Activated CD4-positive, alpha-beta T cell treated with anti-CD3 and anti-CD28 coated beads, Interleukin-2, amount 50 U/mL, for 16 hours (primary cell): ENCODE results near the gene BLTP3A.
"Not testable (repeated sequence)": the region's sequence is repeated elsewhere in the genome, so short reads cannot be mapped to it uniquely, and the experiment has no call there.

Experiments
- DNase-seq: peaks from one replicate; pipeline ENCODE4 v3.0.0-alpha.2; 2020

Gene BLTP3A, protein sequence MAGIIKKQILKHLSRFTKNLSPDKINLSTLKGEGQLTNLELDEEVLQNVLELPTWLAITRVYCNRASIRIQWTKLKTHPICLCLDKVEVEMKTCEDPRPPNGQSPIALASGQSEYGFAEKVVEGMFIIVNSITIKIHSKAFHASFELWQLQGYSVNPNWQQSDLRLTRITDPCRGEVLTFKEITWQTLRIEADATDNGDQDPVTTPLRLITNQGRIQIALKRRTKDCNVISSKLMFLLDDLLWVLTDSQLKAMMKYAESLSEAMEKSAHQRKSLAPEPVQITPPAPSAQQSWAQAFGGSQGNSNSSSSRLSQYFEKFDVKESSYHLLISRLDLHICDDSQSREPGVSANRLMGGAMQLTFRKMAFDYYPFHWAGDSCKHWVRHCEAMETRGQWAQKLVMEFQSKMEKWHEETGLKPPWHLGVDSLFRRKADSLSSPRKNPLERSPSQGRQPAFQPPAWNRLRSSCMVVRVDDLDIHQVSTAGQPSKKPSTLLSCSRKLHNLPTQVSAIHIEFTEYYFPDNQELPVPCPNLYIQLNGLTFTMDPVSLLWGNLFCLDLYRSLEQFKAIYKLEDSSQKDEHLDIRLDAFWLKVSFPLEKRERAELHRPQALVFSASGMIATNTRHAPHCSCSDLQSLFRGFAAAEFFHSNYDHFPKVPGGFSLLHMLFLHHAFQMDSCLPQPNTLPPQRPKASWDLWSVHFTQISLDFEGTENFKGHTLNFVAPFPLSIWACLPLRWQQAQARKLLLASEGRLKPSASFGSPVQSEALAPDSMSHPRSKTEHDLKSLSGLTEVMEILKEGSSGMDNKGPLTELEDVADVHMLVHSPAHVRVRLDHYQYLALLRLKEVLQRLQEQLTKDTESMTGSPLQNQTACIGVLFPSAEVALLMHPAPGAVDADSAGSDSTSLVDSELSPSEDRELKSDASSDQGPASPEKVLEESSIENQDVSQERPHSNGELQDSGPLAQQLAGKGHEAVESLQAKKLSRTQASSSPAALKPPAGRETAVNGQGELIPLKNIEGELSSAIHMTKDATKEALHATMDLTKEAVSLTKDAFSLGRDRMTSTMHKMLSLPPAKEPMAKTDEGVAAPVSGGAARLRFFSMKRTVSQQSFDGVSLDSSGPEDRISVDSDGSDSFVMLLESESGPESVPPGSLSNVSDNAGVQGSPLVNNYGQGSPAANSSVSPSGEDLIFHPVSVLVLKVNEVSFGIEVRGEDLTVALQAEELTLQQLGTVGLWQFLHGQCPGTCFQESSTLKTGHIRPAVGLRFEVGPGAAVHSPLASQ (N-terminal part only)

DNA sequence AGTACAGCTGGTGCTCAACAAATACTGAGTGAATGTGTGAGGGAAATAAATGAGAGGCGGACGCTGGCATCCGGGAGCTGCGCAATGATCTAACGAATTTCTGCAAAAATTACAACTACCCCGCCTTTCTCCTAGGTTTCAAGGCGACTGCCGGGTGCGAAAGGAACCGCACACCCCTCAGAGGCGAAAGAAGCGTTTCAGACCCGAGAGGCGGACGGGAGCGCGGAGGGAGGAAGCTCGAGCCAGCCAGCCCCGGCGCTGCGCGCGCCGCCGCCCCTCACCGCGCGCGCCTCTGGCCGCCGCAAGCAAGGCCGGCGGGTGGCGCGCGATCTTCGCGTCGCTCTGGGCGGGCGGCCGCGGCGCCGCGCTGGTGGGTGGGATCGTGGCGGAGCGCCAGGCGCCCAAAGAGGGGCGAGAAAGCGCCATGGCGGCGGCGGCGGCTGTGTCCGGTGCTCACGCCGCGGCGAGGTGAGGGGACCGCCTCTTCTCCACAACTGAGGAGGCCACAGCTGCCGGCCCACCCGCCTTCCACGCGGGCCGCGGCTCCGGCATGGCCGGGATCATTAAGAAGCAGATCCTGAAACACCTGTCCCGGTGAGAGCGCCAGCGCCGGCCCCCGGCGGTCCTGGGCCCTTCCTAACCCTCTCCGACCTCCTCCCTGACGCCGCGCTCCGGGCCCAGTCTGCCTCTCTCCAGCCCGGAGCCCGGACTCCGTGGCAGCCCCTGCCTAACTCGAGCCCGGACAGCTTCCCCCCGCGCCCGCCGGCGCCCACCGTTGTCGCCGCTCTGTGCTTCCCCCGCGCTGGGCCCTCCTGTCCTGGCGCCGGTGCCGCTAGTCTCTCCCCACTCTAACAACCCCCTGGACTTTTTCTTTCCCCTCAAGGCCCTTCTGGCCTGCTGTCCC, at the start of gene BLTP3A:
Gene BLTP3A, plus strand, starts transcription at position 383 of the 904 bp plus-strand sequence. Its CDS starts 168 bp downstream, at position 551.
- DNase-seq: peak; percentile 76

- DNase-seq: no peak
Observed at GRCh38 chr6:34742094-34742493, 49.8 kb upstream of the BLTP3A start.

GRCh38 chr6:34743625-34744293, 48.1 kb upstream of the BLTP3A start:
- DNase-seq: no peak

GRCh38 chr6:34744294-34744647, 47.6 kb upstream of the BLTP3A start:
- not testable (repeated sequence) for DNase-seq

DNA sequence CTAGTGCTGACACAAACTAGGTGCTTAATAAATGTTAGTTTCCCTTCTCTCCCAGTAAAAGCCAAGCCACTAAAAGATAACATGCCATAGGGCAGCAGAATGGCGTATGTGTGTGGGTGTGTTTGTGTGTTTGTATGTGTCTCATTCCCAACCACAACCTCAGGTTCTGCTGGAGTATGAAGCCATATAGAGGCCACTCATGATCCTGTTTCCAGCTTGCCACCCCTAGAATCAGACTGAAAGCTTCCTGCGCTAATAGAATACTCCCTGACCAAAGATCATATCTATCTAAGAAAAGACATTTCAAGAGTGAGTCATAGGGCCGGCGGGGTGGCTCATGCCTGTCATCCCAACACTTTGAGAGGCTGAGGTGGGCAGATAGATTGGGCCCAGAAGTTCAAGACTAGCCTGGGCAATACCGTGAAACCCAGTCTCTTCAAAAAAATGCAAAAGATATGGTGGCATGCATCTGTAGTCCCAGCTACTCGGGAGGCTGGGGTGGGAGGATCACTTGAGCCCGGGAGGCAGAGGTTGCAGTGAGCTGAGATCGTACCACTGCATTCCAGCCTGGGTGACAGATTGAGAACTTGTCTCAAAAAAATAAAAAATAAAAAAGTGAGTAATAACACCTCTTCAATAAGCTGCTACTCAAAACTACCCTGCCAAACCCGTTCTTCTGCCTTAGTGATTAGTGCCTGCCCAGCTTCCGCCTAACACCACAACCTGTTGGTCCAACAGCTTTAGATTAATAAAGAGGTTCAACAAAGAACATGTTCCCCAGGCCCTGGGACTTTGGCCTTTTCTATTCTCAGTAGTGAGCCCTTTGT, 46.4 kb upstream of the BLTP3A start:
- peak; percentile 18 for DNase-seq

- no peak for DNase-seq
Observed at GRCh38 chr6:34746104-34746846, 45.6 kb upstream of the BLTP3A start.

DNA sequence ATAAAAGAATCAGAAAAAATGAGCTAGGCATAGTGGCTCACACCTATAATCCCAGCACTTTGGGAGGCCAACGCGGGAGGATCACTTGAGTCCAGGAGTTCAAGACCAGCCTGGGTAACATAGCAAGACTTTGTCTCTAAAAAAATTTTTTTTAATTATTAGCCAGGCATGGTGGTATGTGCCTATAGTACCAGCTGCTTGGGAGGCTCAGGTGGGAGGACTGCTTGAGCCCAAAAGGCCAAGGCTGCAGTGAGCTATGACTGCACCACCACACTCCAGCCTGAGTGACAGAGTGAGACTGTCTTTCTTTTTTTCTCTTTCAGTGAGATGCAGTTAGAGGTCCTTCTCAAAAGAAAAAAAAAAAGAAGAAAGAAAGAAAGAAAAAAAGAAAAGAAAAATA, 43.1 kb upstream of the BLTP3A start:
- DNase-seq: no peak

- peak; percentile 54 for DNase-seq
Observed at GRCh38 chr6:34756513-34756856, 35.4 kb upstream of the BLTP3A start.

- DNase-seq: no peak
Observed at GRCh38 chr6:34757687-34758274, 34.1 kb upstream of the BLTP3A start.

DNA sequence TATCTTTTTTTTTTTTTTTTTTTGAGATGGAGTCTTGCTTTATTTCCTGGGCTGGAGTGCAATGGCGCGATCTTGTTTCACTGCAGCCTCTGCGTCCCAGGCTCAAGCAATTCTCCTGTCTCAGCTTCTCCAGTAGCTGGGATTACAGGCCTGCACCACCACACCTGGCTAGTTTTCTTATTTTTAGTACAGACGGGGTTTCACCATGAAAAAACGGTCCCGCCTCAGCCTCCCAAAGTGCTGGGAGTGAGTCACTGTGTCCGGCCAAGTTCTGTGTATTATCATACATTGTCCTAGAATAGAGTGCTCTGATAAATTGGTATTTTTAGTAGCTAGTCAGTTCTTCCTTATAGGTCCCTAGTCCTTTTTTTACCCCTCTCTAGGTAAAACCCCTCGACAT, 31.8 kb upstream of the BLTP3A start:
- DNase-seq: no peak

DNA sequence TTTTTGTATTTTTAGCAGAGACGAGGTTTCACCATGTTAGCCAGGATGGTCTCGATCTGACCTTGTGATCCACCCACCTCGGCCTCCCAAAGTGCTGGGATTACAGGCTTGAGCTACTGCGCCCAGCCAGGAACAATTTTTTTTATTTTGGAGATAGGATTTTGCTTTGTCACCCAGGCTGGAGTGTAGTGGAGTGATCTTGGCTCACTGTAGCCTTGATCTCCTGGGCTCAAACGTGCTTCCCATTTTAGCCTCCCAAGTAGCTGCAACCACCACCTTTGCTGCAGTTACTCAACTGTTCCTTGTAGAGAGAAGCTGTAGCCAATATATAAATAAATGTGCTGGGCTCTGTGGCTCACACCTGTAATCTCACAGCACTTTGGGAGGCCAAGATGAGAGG, 30.2 kb upstream of the BLTP3A start:
- DNase-seq: not testable (repeated sequence)

DNA sequence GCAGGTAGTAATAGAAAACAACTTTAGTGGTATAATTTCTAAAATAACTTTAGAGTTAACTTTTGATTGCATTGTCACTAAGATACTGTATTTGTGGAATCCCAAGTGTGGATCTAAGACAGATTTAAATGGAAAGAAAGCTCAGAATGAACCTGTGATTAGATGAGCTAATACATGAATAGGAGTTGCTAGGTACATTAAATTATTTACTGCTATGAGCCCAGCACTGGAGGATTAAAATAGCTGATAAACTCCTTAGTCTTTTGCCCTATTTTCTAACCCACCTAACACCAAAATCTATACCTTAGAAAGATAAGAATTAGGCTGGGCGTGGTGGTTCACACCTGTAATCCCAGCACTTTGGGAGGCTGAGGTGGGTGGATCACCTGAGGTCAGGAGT, 23.7 kb upstream of the BLTP3A start:
- DNase-seq: no peak

- DNase-seq: no peak
Observed at GRCh38 chr6:34771727-34772126, 20.2 kb upstream of the BLTP3A start.

DNA sequence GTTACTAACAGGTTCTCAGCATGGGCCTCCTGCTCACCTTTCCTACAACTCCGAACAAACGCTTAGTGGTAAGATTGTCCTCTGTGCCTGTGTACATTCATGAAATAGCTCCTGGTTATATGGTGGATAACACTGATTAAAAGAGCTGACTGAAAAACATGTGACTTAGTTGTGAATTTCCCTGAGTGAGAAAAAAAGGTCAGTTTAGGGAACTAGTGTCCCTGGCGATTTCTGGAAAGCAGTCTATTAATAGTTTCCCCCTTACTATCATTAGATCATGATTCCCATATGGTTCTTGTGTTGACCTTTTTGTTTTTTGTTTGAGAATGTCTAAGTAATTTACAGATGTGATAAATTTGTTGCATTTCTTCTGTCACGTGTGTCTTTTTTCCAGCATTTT, 18.9 kb upstream of the BLTP3A start:
- no peak for DNase-seq

DNA sequence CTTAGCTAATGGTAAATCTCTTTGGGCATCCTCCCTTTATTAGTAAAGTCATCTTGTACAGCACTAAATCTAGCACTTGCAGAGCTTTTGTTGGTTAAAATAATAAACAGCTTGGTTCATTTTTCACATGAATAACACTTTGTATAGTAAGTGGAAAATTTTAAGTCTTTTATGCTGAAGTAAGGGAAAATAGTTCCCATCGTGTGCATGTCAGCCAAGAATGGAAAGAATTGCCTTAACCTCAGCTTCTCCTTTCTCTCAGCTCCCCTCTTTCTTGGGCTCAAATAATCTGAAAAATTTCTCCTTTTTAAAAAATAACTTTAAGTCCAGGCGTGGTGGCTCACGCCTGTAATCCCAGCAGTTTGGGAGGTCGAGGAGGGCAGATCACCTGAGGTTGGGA, 18.0 kb upstream of the BLTP3A start:
- no peak for DNase-seq

DNA sequence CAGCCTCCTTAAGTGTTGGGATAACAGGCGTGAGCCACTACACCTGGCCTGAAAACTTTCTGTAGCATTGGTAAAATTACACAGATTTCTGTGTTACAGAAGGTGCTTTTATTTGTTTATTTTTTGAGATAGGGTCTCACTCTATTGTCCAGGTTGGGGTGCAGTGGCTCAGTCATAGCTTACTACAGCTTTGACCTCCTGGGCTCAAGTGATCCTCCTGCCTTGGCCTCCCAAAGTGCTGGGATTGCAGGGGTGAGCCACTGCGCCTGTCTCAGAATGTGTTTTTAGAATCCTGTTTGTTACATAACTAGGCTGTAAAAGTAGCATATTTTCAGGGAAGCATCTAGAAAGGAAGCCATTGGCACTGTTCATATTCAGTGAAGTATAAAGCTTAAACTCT, 16.9 kb upstream of the BLTP3A start:
- no peak for DNase-seq

DNA sequence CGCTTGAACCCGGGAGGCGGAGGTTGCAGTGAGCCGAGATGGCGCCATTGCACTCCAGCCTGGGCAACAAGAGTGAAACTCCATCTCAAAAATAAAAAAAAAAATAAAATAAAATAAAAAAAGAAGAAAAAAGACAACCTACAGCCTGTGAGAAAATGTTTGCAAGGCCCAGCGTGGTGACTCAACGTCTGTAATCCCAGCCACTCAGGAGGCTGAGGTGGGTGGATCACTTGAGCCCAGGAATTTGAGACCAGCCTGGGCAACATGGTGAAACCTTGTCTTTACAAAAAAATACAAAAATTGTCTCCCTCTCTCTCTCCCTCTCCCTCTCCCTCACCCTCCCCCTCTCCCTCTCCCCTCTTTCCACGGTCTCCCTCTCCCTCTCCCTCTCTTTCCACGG, 6.5 kb upstream of the BLTP3A start:
- DNase-seq: not testable (repeated sequence)

DNA sequence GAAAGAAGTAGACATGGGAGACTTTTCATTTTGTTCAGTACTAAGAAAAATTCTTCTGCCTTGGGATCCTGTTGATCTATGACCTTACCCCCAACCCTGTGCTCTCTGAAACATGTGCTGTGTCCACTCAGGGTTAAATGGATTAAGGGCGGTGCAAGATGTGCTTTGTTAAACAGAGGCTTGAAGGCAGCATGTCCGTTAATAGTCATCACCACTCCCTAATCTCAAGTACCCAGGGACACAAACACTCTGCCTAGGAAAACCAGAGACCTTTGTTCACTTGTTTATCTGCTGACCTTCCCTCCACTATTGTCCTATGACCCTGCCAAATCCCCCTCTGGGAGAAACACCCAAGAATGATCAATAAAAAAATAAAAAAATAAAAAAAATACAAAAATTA, 4.7 kb upstream of the BLTP3A start:
- DNase-seq: not testable (repeated sequence)

DNA sequence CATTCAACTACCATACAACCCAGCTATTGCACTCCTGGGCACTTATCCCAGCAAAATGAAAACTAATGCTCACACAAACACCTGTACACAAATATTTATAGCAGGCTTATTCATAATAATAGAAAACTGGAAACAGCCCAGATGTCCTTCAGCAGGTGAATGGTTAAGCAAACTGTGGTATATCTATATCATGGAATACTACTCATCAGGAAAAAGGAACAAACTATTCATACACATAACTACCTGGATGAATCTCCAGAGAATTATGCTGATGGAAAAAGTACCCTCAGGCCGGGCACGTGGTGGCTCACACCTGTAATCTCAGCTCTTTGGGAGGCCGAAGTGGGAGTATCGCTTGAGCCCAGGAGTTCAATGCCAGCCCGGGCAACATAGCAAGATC, 3.8 kb upstream of the BLTP3A start:
- no peak for DNase-seq
